ENCODE data around the gene WNT1. TPM values are rescaled to one million over a fixed set of nuclear protein-coding genes. Genes with fewer than 3 reads are reported as not detected.

Gene WNT1
- polyA plus RNA-seq, 3 donors: 0.33 TPM; not detected in 2

- peak overlapping the region in 1 of 7 donors; percentile 49 for H3K27ac Mint-ChIP-seq
- H3K4me1 Mint-ChIP-seq: peaks cover 4% of the 10 kb centered on the region
- no peaks in the 10 kb centered on the region for H3K79me2 ChIP-seq (ENCODE audit: insufficient read depth, low read length)
- H3K9me3 Mint-ChIP-seq: peaks cover 0 to 3% (median 0%) of the 10 kb centered on the region in 7 donors
- H3K4me3 Mint-ChIP-seq: peak overlapping the region in 1 of 2 donors; percentile 64
- H3K9ac ChIP-seq (ENCODE audit: insufficient read depth, low read length, poor library complexity, severe bottlenecking): no peak overlapping the region
- H3K4me3 ChIP-seq (replicated peaks in 1 of 3; ENCODE audit: low read depth in 2 of 3, low read length in 3 of 3): no peak overlapping the region
- intact Hi-C loops (cut with micrococcal nuclease): loop anchor here in 1 of 2 donors (10.0 kb wide), 1 partner anchor 133 kb away; the partner anchor contains the start of gene DDX23
- no peak overlapping the region for H2AFZ ChIP-seq (ENCODE audit: insufficient read depth, low read depth, low read length, poor library complexity, severe bottlenecking)
- no peaks in the 10 kb centered on the region for H3K36me3 ChIP-seq (replicated peaks in 1 of 2; ENCODE audit: control insufficient read depth in 1 of 2, insufficient read depth in 2 of 2, low read length in 2 of 2)
- H3K27me3 ChIP-seq (ENCODE audit: control insufficient read depth in 2 of 2, insufficient read depth in 2 of 2, low read length in 2 of 2): peaks cover 39 to 78% of the 10 kb centered on the region in 2 donors
- WGBS (ENCODE audit: insufficient coverage): 18% methylated on average over 12 of the region's 16 CpGs
- no peak overlapping the region for H3K4me2 ChIP-seq (replicated peaks; ENCODE audit: extremely low read depth, low read length, poor library complexity, severe bottlenecking)
- H4K20me1 ChIP-seq (ENCODE audit: insufficient read depth, low read length): no peaks in the 10 kb centered on the region
- DNase-seq: peak in 2 of 3 donors; percentile 69 to 70
- TF ChIP-seq CTCF (IDR thresholded peaks at IDR 0.05): peak; percentile 97
- H3K27me3 Mint-ChIP-seq (ENCODE audit: low read depth in 3 of 3): peaks cover 66 to 92% (median 79%) of the 10 kb centered on the region in 3 donors
- H3K4me1 ChIP-seq (ENCODE audit: control insufficient read depth in 1 of 2, insufficient read depth in 2 of 2, low read length in 2 of 2): no peaks in the 10 kb centered on the region
- H3K27ac ChIP-seq (ENCODE audit: low read depth in 1 of 2, low read length in 2 of 2): no peak overlapping the region
- no peaks in the 10 kb centered on the region for H3K9me3 ChIP-seq (replicated peaks in 1 of 2; ENCODE audit: control insufficient read depth in 1 of 2, insufficient read depth in 1 of 2, low read length in 2 of 2)
- H3K36me3 Mint-ChIP-seq: no peaks in the 10 kb centered on the region
Measured at GRCh38 chr12:48988030-48988649, 10.0 kb downstream of the WNT1 start.

GRCh38 chr12:48990552-48990951, 12.4 kb downstream of the WNT1 start:
- no peak overlapping the region for H2AFZ ChIP-seq (ENCODE audit: insufficient read depth, low read depth, low read length, poor library complexity, severe bottlenecking)
- no peak for TF ChIP-seq CTCF (IDR thresholded peaks at IDR 0.05)
- peaks cover 5 to 6% of the 10 kb centered on the region in 2 donors for H3K4me1 ChIP-seq (ENCODE audit: control insufficient read depth in 1 of 2, insufficient read depth in 2 of 2, low read length in 2 of 2)
- intact Hi-C loops (cut with micrococcal nuclease): loop anchor here in 1 of 2 donors (10.0 kb wide), 1 partner anchor 54 kb away; no protein-coding TSS in a partner anchor
- no peak overlapping the region for H3K9ac ChIP-seq (ENCODE audit: insufficient read depth, low read length, poor library complexity, severe bottlenecking)
- no peaks in the 10 kb centered on the region for H3K79me2 ChIP-seq (ENCODE audit: insufficient read depth, low read length)
- Mint-ChIP-seq H3K4me1 (peaks cover 12% of the 10 kb centered on the region), H3K4me3 (no peak overlapping the region), H3K36me3 (peaks cover 0 to 9% of the 10 kb centered on the region in 2 donors), H3K27ac (no peak overlapping the region), H3K9me3 (peaks cover 0 to 10% (median 2%) of the 10 kb centered on the region in 7 donors), H3K27me3 (ENCODE audit: low read depth in 3 of 3) (peaks cover 67 to 93% (median 79%) of the 10 kb centered on the region in 3 donors)
- no peak overlapping the region for H3K4me3 ChIP-seq (replicated peaks in 1 of 3; ENCODE audit: low read depth in 2 of 3, low read length in 3 of 3)
- H3K4me2 ChIP-seq (replicated peaks; ENCODE audit: extremely low read depth, low read length, poor library complexity, severe bottlenecking): no peak overlapping the region
- no peaks in the 10 kb centered on the region for H4K20me1 ChIP-seq (ENCODE audit: insufficient read depth, low read length)
- H3K27ac ChIP-seq (ENCODE audit: low read depth in 1 of 2, low read length in 2 of 2): no peak overlapping the region
- no peaks in the 10 kb centered on the region for H3K36me3 ChIP-seq (replicated peaks in 1 of 2; ENCODE audit: control insufficient read depth in 1 of 2, insufficient read depth in 2 of 2, low read length in 2 of 2)
- peaks cover 43 to 79% of the 10 kb centered on the region in 2 donors for H3K27me3 ChIP-seq (ENCODE audit: control insufficient read depth in 2 of 2, insufficient read depth in 2 of 2, low read length in 2 of 2)
- H3K9me3 ChIP-seq (replicated peaks in 1 of 2; ENCODE audit: control insufficient read depth in 1 of 2, insufficient read depth in 1 of 2, low read length in 2 of 2): no peaks in the 10 kb centered on the region
- DNase-seq: no peak
